ENCODE data around the gene BLMH.

DNA sequence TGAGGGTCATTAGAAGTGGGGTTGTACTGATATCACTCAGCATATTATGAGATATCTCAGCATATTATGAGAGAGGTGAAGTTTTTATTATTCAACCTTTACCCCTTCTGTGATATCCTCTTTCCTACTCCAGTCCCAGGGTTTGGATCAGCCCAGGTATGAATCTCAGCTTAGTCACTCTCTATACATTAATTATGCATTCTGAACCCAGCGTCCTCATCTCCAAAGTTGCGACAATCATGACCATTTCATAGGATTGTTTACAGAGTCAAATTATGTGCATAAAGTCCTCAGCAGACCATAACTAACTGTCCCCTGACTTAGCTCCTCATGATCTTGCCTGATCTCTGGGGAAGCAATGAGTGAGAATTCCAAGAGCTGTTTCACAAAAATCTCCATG lies 20.5 kb upstream of the BLMH start:
- TF ChIP-seq, protein P1, sequence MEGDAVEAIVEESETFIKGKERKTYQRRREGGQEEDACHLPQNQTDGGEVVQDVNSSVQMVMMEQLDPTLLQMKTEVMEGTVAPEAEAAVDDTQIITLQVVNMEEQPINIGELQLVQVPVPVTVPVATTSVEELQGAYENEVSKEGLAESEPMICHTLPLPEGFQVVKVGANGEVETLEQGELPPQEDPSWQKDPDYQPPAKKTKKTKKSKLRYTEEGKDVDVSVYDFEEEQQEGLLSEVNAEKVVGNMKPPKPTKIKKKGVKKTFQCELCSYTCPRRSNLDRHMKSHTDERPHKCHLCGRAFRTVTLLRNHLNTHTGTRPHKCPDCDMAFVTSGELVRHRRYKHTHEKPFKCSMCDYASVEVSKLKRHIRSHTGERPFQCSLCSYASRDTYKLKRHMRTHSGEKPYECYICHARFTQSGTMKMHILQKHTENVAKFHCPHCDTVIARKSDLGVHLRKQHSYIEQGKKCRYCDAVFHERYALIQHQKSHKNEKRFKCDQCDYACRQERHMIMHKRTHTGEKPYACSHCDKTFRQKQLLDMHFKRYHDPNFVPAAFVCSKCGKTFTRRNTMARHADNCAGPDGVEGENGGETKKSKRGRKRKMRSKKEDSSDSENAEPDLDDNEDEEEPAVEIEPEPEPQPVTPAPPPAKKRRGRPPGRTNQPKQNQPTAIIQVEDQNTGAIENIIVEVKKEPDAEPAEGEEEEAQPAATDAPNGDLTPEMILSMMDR (IDR thresholded peaks at IDR 0.05; ENCODE audit: poor library complexity): no peak
- TF ChIP-seq EZH2 (IDR thresholded peaks at IDR 0.05; ENCODE audit: borderline replicate concordance): no peak
- no peak for TF ChIP-seq EZH2phosphoT487 (IDR thresholded peaks at IDR 0.05; ENCODE audit: low read depth, severe bottlenecking, unreplicated experiment)

All from hepatocyte (in vitro differentiated cells).